K562 (cell line): ENCODE measurements around the gene NMT1. TPM values are rescaled to one million over a fixed set of nuclear protein-coding genes. Genes with fewer than 3 reads are reported as not detected.

ENCODE experiments used
- CHAMP1 ChIP-seq: fragments of 450-650 bp; IDR thresholded peaks from 2 replicates; pipeline ENCODE4 v1.6.1; 2016; ENCODE audit warnings: mild to moderate bottlenecking
- FOS ChIP-seq: IDR thresholded peaks from 3 replicates; pipeline ENCODE4 v1.6.1; 2011; ENCODE audit not compliant: insufficient read length; ENCODE audit errors: extremely low read depth
- HOMEZ ChIP-seq: fragments of 250-450 bp; sonication (Bioruptor Pico); IDR thresholded peaks from 2 replicates; pipeline ENCODE4 v1.4.0; 2020; ENCODE audit warnings: mild to moderate bottlenecking, moderate library complexity
- MAZ ChIP-seq, 2 experiments: fragments of 450-650 bp in 1 of 2; sonication (generic) in 1 of 2; formaldehyde crosslinking; IDR thresholded peaks in 1 of 2; conservative IDR thresholded peaks in 1 of 2; 2 replicates each; pipeline versions ENCODE4 v1.4.0 to v1.5.0; 2020; ENCODE audit warnings: mild to moderate bottlenecking in 1 of 2, missing genetic modification reagents in 1 of 2
- NCOA4 ChIP-seq: fragments of 450-650 bp; IDR thresholded peaks from 2 replicates; pipeline ENCODE4 v1.6.1; 2018; ENCODE audit warnings: mild to moderate bottlenecking; ENCODE audit not compliant: partially characterized antibody
- RBBP5 ChIP-seq: fragments of 200-600 bp; sonication (generic); IDR thresholded peaks from 2 replicates; pipeline ENCODE4 v1.6.1; 2012; ENCODE audit warnings: borderline replicate concordance, mild to moderate bottlenecking, low read length, control low read depth, inconsistent platforms; ENCODE audit not compliant: insufficient read depth, poor library complexity, severe bottlenecking
- RBM14 ChIP-seq: fragments of 200-400 bp; formaldehyde crosslinking; IDR thresholded peaks from 2 replicates; pipeline ENCODE4 v1.6.1; 2018; ENCODE audit warnings: low read depth, mild to moderate bottlenecking, low read length, moderate library complexity, borderline replicate concordance; ENCODE audit not compliant: insufficient read depth
- SIN3B ChIP-seq: fragments of 450-650 bp; IDR thresholded peaks from 2 replicates; pipeline ENCODE4 v1.6.1; 2017; ENCODE audit warnings: low read depth, mild to moderate bottlenecking, moderate library complexity
- SRSF9 ChIP-seq: fragments of 200-400 bp; formaldehyde crosslinking; IDR thresholded peaks from 2 replicates; pipeline ENCODE4 v1.6.1; 2017; ENCODE audit warnings: low read depth, low read length, borderline replicate concordance
- ZBTB40 ChIP-seq, 2 experiments: fragments of 450-650 bp in 1 of 2; sonication (generic) in 1 of 2; formaldehyde crosslinking in 1 of 2; IDR thresholded peaks; 2 replicates each; pipeline versions ENCODE4 v1.7.1 to v1.9.0; 2016 to 2022; ENCODE audit warnings: inconsistent platforms in 1 of 2, mild to moderate bottlenecking in 1 of 2, missing genetic modification reagents in 1 of 2
- ZNF121 ChIP-seq: sonication (generic); formaldehyde crosslinking; conservative IDR thresholded peaks from 2 replicates; pipeline ENCODE4 v1.8.0; 2022; ENCODE audit warnings: missing genetic modification reagents
- polyA plus RNA-seq, 8 experiments: library from polyadenylated mRNA; depleted of rRNA in 4 of 8; stranded (reverse) in 5 of 8; unstranded in 3 of 8; fragments of >200 nt; fragmentation: Nextera tagmentation in 2 of 8; fragmentation: Illumina TruSeq in 1 of 8; extraction: Ambion mirVana in 2 of 8; extraction: Trizol in 1 of 8; gene quantifications; 2 replicates each; pipeline versions ENCODE4 v1.2.1 to v1.2.3, GENCODE V29; 2011 to 2014; ENCODE audit warnings: inconsistent platforms in 1 of 8, missing spikeins in 1 of 8
- total RNA-seq, 7 experiments: library from RNA; depleted of rRNA in 6 of 7; stranded (reverse); fragments of >200 nt in 6 of 7; fragmentation: Illumina TruSeq in 2 of 7; extraction: Trizol in 2 of 7; gene quantifications; 2 replicates each; pipeline versions ENCODE4 v1.2.1 to v1.2.3, GENCODE V29; 2011 to 2021; ENCODE audit warnings: low replicate concordance in 1 of 7

NMT1 gene
- total and polyA plus RNA-seq, 9 of the 15 experiments (the other 6 are each of a cell fraction or from before 2014, with no cell fraction given) = 86.7 to 569 (median 213) TPM

- TF ChIP-seq CHAMP1 (no peak), RBM14 (0 out of 2 replicates have a peak, but pooled peaks have one; percentile 48), RBBP5 (peak; percentile 34), HOMEZ (CRISPR knock-in tag) (no peak), SRSF9 (no peak), ZNF121 (CRISPR knock-in tag) (peak; percentile 43; the same call in 1 of the 2 replicates), FOS (no peak), NCOA4 (no peak), MAZ (CRISPR knock-in tag; conservative IDR thresholded peaks at IDR 0.05 in 1 of 2, IDR thresholded peaks at IDR 0.05 in 1 of 2) (peak in 1 of 2 experiments; percentile 56; a peak in 1 of 4 replicates), SIN3B (no peak), ZBTB40 (IDR thresholded peaks at IDR 0.05) (peak; percentile 40; the same call in 1 of the 2 replicates), ZBTB40 (CRISPR knock-in tag; IDR thresholded peaks at IDR 0.05) (no peak)
Observed at GRCh38 chr17:45132572-45133463, 71.7 kb downstream of the NMT1 start (continued).
